ENCODE data around the gene NUFIP2.
A peak's percentile ranks its signal among the peaks of the same experiment; 100 is the strongest.
"Not testable (repeated sequence)": the region's sequence is repeated elsewhere in the genome, so short reads cannot be mapped to it uniquely, and the experiment has no call there.

NUFIP2 gene, protein sequence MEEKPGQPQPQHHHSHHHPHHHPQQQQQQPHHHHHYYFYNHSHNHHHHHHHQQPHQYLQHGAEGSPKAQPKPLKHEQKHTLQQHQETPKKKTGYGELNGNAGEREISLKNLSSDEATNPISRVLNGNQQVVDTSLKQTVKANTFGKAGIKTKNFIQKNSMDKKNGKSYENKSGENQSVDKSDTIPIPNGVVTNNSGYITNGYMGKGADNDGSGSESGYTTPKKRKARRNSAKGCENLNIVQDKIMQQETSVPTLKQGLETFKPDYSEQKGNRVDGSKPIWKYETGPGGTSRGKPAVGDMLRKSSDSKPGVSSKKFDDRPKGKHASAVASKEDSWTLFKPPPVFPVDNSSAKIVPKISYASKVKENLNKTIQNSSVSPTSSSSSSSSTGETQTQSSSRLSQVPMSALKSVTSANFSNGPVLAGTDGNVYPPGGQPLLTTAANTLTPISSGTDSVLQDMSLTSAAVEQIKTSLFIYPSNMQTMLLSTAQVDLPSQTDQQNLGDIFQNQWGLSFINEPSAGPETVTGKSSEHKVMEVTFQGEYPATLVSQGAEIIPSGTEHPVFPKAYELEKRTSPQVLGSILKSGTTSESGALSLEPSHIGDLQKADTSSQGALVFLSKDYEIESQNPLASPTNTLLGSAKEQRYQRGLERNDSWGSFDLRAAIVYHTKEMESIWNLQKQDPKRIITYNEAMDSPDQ

DNA sequence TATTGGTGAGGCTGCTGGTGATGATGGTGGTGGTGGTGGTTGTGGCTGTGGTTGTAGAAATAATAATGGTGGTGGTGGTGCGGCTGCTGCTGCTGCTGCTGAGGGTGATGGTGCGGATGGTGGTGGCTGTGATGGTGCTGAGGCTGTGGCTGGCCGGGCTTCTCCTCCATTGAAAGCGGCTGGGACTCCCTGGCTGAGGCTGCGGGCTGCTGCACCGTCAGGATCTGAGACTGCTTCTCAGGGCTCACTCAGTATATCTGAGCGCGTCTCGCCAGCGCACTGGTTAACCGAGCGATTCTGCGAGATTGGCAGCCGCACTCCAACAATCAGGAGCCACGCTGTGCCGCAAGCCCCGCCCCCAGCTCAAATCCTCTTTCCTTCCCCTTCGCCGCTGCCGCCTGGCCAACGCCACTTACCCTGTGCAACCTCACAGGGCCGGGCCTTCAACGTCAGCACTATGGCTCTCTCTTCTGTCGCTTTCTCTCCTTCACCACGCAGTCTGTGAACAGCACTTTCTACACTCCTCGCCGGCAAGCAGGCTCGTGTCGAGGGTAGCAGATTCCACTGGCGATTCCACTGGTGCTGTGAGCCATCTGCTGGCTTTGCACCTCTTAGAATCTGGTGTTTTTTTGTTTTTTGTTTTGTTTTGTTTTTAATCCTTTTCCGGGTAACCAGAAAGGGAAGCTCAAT, at the start of gene NUFIP2:
NUFIP2 (minus strand) TSS at position 259 of the 690 bp plus-strand sequence; CDS start at position 170, 89 bp downstream.
- peak within 1 kb of the TSS; percentile 98 for H3K27ac ChIP-seq
- no peak for TF ChIP-seq ZFX (IDR thresholded peaks at IDR 0.05)
- TF ChIP-seq, protein P1, sequence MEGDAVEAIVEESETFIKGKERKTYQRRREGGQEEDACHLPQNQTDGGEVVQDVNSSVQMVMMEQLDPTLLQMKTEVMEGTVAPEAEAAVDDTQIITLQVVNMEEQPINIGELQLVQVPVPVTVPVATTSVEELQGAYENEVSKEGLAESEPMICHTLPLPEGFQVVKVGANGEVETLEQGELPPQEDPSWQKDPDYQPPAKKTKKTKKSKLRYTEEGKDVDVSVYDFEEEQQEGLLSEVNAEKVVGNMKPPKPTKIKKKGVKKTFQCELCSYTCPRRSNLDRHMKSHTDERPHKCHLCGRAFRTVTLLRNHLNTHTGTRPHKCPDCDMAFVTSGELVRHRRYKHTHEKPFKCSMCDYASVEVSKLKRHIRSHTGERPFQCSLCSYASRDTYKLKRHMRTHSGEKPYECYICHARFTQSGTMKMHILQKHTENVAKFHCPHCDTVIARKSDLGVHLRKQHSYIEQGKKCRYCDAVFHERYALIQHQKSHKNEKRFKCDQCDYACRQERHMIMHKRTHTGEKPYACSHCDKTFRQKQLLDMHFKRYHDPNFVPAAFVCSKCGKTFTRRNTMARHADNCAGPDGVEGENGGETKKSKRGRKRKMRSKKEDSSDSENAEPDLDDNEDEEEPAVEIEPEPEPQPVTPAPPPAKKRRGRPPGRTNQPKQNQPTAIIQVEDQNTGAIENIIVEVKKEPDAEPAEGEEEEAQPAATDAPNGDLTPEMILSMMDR (conservative IDR thresholded peaks at IDR 0.05) = no peak

- no peak overlapping the region for H3K27ac ChIP-seq
- TF ChIP-seq, protein P1 (conservative IDR thresholded peaks at IDR 0.05) = no peak
- TF ChIP-seq ZFX (IDR thresholded peaks at IDR 0.05) = no peak
These were observed 48.3 kb upstream of the NUFIP2 start for GRCh38 chr17:29342158-29342765.

DNA sequence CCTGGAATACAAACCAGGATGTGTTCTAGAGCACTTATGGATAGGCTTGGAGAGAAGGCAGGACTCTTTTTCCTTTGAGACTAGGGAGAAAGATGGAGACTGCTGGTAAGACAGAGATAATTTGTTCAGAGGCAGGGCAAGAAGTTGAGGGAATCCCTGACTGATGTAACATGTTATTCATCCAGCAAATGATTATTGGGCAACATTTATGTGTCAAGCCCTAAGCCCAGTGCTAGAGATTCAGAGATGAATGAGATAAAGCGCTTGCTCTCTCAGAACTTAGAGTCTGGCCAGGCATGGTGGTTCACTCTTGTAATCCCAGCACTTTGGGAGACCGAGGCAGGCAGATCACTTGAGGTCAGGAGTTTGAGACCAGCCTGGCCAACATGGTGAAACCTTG, 47.8 kb upstream of the NUFIP2 start:
- no peak for TF ChIP-seq ZFX (IDR thresholded peaks at IDR 0.05)
- TF ChIP-seq, protein P1 (conservative IDR thresholded peaks at IDR 0.05) = no peak
- no peak overlapping the region for H3K27ac ChIP-seq

GRCh38 chr17:29339016-29339415, 45.1 kb upstream of the NUFIP2 start:
- not testable (repeated sequence) for H3K27ac ChIP-seq

DNA sequence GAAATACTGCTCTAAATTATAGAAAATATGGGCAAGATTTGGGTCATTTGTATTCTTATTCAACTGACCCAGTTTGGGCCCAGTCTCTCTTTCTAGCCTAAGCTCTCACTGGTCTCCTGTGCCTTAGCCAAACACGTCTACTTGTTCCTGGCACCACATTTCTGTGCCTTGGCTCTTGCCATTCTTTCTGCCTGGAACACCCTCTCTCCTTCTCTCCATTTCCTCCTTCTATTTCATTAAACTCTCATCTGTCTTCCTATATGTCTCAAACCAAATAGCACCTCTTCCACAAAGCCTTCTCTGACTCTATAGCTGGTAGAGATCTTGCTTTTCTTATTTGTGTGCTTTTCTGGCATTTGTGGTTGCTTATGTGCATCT, 37.7 kb upstream of the NUFIP2 start:
- TF ChIP-seq, protein P1 (conservative IDR thresholded peaks at IDR 0.05) = no peak
- TF ChIP-seq ZFX (IDR thresholded peaks at IDR 0.05) = no peak
- H3K27ac ChIP-seq = no peak overlapping the region

GRCh38 chr17:29331075-29331707, 37.2 kb upstream of the NUFIP2 start:
- no peak overlapping the region for H3K27ac ChIP-seq
- TF ChIP-seq ZFX (IDR thresholded peaks at IDR 0.05) = no peak
- TF ChIP-seq, protein P1 (conservative IDR thresholded peaks at IDR 0.05) = no peak

GRCh38 chr17:29327412-29327811, 33.5 kb upstream of the NUFIP2 start:
- TF ChIP-seq, protein P1 (conservative IDR thresholded peaks at IDR 0.05) = no peak
- TF ChIP-seq ZFX (IDR thresholded peaks at IDR 0.05) = no peak
- H3K27ac ChIP-seq = no peak overlapping the region
